GM19395 (cell line): ENCODE results near the gene ADSL.
A peak's percentile ranks its signal among the peaks of the same experiment; 100 is the strongest.

Experiments
- ATAC-seq: cut with Tn5 transposase; IDR thresholded peaks from one replicate; pipeline ENCODE4 v1.9.1; 2021; ENCODE audit warnings: mild to moderate bottlenecking, moderate library complexity; ENCODE audit not compliant: unreplicated experiment

Gene ADSL

GRCh38 chr22:40434106-40434505 is 87.8 kb downstream of the ADSL start:
- no peak for ATAC-seq

GRCh38 chr22:40434745-40435144 is 88.4 kb downstream of the ADSL start:
- ATAC-seq, result no peak

- peak; percentile 74 for ATAC-seq
These were observed 90.5 kb downstream of the ADSL start for GRCh38 chr22:40436505-40437431.
